ENCODE data around the gene RELB. TPM values are rescaled to one million over a fixed set of nuclear protein-coding genes. Genes with fewer than 3 reads are reported as not detected.
A peak's percentile ranks its signal among the peaks of the same experiment; 100 is the strongest.

The RELB gene
- total RNA-seq, 1 donor from 2014 or later, result 17.5 TPM

DNA sequence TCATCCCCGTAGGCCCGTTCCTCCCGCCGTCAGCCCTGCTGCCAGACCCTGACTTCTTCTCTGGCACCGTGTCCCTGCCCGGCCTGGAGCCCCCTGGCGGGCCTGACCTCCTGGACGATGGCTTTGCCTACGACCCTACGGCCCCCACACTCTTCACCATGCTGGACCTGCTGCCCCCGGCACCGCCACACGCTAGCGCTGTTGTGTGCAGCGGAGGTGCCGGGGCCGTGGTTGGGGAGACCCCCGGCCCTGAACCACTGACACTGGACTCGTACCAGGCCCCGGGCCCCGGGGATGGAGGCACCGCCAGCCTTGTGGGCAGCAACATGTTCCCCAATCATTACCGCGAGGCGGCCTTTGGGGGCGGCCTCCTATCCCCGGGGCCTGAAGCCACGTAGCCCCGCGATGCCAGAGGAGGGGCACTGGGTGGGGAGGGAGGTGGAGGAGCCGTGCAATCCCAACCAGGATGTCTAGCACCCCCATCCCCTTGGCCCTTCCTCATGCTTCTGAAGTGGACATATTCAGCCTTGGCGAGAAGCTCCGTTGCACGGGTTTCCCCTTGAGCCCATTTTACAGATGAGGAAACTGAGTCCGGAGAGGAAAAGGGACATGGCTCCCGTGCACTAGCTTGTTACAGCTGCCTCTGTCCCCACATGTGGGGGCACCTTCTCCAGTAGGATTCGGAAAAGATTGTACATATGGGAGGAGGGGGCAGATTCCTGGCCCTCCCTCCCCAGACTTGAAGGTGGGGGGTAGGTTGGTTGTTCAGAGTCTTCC is 36.3 kb downstream of the RELB start:
- no peak for DNase-seq

DNA sequence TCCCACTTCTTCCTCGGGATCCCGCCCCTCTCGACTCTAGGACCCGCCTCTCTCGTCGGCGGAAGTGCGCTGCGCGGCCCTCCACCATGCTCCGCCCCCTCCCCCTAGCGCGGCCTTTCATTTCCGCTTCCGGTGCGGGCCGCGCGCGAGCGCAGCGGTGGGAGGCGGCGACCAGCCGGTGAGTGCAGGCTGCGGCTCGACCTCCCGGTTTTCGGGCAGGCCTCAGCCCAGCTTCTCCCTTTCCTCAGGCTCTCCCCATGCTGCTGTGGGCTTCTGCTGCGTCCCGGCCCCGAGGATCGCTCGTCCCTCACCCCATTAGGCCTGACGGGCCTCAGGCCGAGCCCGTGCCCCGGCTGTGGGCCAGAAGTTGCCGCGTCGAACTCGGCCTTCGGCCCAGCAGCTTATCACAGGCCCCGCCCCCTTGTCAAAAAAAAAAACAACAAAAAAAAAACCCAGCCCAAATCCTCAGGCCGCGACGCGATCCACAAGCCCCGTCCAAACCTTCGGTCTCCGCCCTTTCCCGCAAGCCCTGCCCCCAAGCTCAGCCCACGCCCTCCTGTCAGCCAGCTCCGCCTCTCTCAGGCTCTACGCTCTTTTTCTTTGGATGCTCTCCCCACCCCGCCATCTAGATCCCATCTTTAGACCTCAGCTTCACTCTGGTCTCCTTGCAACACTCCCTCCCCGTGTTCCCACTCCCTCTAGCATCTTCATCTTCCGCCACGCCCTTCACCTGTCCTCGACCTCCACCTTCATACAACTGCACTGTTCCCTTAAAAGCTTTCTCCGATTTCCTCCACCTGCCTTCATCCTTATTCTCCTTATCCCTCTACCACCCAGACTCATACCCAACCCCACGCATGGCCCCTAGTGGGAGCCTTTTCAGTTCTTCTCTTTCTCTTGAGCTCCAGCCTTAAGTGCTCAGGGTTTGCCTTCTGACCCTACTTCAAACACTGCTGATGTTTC is 37.9 kb downstream of the RELB start, which contains the start of gene CLASRP:
CLASRP (plus strand) TSS at position 115 of the 963 bp plus-strand sequence. CDS start 1,168 bp downstream, outside the sequence.
- peaks cover 24% of the 10 kb centered on the region for H3K4me1 ChIP-seq
- TF ChIP-seq, protein P1, sequence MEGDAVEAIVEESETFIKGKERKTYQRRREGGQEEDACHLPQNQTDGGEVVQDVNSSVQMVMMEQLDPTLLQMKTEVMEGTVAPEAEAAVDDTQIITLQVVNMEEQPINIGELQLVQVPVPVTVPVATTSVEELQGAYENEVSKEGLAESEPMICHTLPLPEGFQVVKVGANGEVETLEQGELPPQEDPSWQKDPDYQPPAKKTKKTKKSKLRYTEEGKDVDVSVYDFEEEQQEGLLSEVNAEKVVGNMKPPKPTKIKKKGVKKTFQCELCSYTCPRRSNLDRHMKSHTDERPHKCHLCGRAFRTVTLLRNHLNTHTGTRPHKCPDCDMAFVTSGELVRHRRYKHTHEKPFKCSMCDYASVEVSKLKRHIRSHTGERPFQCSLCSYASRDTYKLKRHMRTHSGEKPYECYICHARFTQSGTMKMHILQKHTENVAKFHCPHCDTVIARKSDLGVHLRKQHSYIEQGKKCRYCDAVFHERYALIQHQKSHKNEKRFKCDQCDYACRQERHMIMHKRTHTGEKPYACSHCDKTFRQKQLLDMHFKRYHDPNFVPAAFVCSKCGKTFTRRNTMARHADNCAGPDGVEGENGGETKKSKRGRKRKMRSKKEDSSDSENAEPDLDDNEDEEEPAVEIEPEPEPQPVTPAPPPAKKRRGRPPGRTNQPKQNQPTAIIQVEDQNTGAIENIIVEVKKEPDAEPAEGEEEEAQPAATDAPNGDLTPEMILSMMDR (IDR thresholded peaks at IDR 0.05), result no peak
- intact Hi-C loops (cut with DNase I), result no loop called here
- H3K4me3 ChIP-seq, result peak within 1 kb of the TSS; percentile 95
- no peaks in the 10 kb centered on the region for H3K27me3 ChIP-seq
- no peaks in the 10 kb centered on the region for H3K9me3 ChIP-seq
- DNase-seq (peak; percentile 95), ATAC-seq (peak; percentile 97)
- peak within 1 kb of the TSS; percentile 98 for H3K27ac ChIP-seq
- H3K36me3 ChIP-seq, result peaks cover 57% of the 10 kb centered on the region

More for the DNA sequence above, 36.3 kb downstream of the RELB start:
- peaks cover 24% of the 10 kb centered on the region for H3K4me1 ChIP-seq
- TF ChIP-seq, protein P1 (IDR thresholded peaks at IDR 0.05), result no peak
- peaks cover 55% of the 10 kb centered on the region for H3K36me3 ChIP-seq
- intact Hi-C loops (cut with DNase I), result no loop called here
- no peak for ATAC-seq
- no peaks in the 10 kb centered on the region for H3K27me3 ChIP-seq
- no peak overlapping the region for H3K4me3 ChIP-seq
- no peaks in the 10 kb centered on the region for H3K9me3 ChIP-seq
- no peak overlapping the region for H3K27ac ChIP-seq

DNA sequence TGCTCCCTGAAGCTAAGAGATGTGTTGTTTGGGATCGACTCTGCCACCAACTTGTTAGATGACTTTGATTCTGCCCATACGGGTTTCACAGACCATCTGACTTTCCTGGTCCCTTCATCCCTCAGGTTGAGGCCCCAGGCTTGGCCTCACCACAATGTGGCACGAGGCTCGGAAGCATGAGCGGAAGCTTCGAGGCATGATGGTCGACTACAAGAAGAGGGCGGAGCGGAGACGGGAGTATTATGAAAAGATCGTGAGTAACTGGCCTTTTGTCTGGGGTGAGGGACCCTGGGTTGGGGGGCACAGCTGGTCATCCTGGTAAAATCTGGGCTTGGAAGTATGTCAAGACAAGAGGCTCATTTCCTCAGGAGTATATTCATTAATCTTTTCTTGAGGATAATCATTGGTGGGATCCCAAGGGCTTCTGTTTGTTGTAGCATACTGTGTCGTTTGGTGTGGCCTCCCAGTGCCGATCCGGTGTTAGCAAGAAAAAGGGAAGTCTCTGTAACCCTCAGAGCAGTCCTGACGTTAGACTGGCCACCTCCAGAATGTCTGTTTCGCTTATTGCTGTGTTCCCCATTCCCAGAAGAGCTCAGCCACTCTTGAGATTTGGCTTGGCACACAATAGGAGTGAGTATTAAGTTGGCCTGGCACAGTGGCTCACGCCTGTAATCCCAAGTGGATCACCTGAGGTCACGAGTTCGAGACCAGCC is 39.0 kb downstream of the RELB start:
- Histone ChIP-seq H3K4me1 (peaks cover 24% of the 10 kb centered on the region), H3K9me3 (no peaks in the 10 kb centered on the region), H3K4me3 (peak overlapping the region; percentile 95), H3K36me3 (peaks cover 60% of the 10 kb centered on the region), H3K27ac (peak overlapping the region; percentile 98), H3K27me3 (no peaks in the 10 kb centered on the region)
- TF ChIP-seq, protein P1 (IDR thresholded peaks at IDR 0.05), result no peak
- ATAC-seq (peak; percentile 59), DNase-seq (no peak)
- intact Hi-C loops (cut with DNase I), result no loop called here

DNA sequence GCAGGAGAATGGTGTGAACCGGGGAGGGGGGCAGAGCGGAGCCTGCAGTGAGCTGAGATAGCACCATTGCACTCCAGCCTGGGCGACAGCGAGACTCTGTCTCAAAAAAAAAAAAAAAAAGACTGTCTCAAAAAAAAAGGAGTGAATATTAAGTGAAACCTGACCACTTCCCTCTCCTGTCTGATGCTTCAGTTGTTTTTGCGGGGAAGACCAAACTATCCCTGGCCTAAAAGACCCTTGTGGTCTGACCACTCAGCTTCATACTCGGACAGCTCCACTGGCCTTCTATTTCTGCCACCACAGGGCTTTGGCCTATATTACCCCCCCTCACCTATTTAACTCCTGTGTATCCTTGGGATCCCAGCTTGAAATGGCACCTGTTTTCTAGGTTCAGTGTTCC is 39.9 kb downstream of the RELB start:
- ATAC-seq, result no peak
- no peaks in the 10 kb centered on the region for H3K9me3 ChIP-seq
- H3K4me1 ChIP-seq, result peaks cover 24% of the 10 kb centered on the region
- DNase-seq, result no peak
- H3K36me3 ChIP-seq, result peaks cover 60% of the 10 kb centered on the region
- TF ChIP-seq, protein P1 (IDR thresholded peaks at IDR 0.05), result no peak
- no peak overlapping the region for H3K4me3 ChIP-seq
- no peak overlapping the region for H3K27ac ChIP-seq
- no peaks in the 10 kb centered on the region for H3K27me3 ChIP-seq
- intact Hi-C loops (cut with DNase I), result no loop called here

DNA sequence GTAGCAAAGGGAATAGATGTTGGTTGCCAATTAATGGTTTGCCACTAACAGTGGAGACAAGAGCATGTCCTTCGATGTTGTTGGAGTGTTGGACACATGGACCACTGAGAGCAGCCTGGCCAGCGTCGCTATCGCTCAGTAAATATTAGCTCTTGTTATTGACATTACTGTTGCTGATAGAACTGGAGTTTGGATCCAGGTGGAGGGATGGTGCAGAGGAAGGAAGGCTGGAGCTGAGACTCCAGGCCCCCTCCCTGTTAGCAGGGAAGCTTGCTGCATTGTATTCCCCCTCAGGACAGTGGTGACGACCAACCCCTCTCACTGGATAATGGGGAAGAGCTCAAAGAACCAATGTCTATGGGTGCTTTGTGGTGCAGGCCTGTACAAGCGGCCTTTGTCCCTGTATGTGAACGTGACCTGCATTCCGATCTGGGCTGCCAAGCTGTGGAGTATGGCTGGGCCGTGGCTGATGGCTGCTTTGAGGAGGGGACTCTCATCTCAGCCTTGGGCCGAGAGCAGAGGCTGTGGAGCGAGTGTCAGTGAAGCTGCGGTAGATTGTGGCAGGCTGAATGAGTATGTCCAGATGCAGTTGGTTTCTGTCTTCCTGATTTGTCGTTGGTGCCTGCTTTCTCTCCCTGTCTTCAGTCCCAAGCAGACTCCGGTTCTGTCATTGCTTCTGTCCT is 44.5 kb downstream of the RELB start:
- Histone ChIP-seq H3K36me3 (peaks cover 55% of the 10 kb centered on the region), H3K27ac (no peak overlapping the region), H3K27me3 (no peaks in the 10 kb centered on the region), H3K9me3 (no peaks in the 10 kb centered on the region), H3K4me1 (peaks cover 18% of the 10 kb centered on the region), H3K4me3 (no peak overlapping the region)
- TF ChIP-seq, protein P1 (IDR thresholded peaks at IDR 0.05), result no peak
- intact Hi-C loops (cut with DNase I), result no loop called here
- ATAC-seq, result peak; percentile 45
- no peak for DNase-seq

Measured in upper lobe of right lung (tissue), 1 donor.